Measurements from ENCODE around the gene CPA5. TPM values are rescaled to one million over a fixed set of nuclear protein-coding genes. Genes with fewer than 3 reads are reported as not detected.

The CPA5 gene
- total and polyA plus RNA-seq, 2 experiments from 2014 or later, result not detected

DNA sequence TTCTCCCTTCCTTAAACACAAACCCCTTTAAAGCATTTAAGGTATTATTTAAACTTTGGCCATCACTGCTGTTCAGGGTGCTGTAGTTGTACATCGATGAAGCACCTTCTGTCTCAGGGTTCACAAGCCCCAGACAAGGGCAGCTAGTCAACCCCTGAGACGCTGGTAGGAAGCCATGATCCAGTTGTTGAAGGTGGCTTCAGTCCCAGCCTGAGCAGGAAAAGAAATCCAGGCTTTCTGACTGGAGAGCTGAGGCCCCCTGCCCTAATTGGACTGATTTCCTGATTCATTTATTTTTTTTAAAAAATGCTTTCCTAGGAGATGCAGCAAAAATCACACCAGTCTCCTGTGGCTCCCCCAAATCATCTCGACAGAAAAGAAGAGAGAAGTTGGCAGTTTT, 51.5 kb downstream of the CPA5 start:
- Mint-ChIP-seq H3K4me3 (no peak overlapping the region), H3K4me1 (peaks cover 33% of the 10 kb centered on the region), H3K9me3 (no peaks in the 10 kb centered on the region), H3K27ac (peak overlapping the region; percentile 51; the same call in 1 of the 2 replicates), H3K36me3 (ENCODE audit: low read depth) (peaks cover 19% of the 10 kb centered on the region), H3K27me3 (ENCODE audit: insufficient read depth, low read depth, poor library complexity) (peaks cover 4% of the 10 kb centered on the region)
- TF ChIP-seq ZNF331 (CRISPR knock-in tag; IDR thresholded peaks at IDR 0.05; ENCODE audit: low read depth) (no peak), REST (IDR thresholded peaks at IDR 0.05; ENCODE audit: unreplicated experiment) (no peak), EZH2phosphoT487 (IDR thresholded peaks at IDR 0.05; ENCODE audit: unreplicated experiment) (no peak), JUNB (IDR thresholded peaks at IDR 0.05; ENCODE audit: unreplicated experiment) (no peak), CREB1 (CRISPR knock-in tag; IDR thresholded peaks at IDR 0.05; ENCODE audit: low read depth) (no peak), NANOG (IDR thresholded peaks at IDR 0.05; ENCODE audit: borderline replicate concordance) (no peak), ZNF462 (CRISPR knock-in tag; IDR thresholded peaks at IDR 0.05) (no peak), EZH2 (IDR thresholded peaks at IDR 0.05; ENCODE audit: low read depth, unreplicated experiment) (no peak)
- TF ChIP-seq, protein P1, sequence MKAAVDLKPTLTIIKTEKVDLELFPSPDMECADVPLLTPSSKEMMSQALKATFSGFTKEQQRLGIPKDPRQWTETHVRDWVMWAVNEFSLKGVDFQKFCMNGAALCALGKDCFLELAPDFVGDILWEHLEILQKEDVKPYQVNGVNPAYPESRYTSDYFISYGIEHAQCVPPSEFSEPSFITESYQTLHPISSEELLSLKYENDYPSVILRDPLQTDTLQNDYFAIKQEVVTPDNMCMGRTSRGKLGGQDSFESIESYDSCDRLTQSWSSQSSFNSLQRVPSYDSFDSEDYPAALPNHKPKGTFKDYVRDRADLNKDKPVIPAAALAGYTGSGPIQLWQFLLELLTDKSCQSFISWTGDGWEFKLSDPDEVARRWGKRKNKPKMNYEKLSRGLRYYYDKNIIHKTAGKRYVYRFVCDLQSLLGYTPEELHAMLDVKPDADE (IDR thresholded peaks at IDR 0.05), result no peak
- TF ChIP-seq, protein P2, sequence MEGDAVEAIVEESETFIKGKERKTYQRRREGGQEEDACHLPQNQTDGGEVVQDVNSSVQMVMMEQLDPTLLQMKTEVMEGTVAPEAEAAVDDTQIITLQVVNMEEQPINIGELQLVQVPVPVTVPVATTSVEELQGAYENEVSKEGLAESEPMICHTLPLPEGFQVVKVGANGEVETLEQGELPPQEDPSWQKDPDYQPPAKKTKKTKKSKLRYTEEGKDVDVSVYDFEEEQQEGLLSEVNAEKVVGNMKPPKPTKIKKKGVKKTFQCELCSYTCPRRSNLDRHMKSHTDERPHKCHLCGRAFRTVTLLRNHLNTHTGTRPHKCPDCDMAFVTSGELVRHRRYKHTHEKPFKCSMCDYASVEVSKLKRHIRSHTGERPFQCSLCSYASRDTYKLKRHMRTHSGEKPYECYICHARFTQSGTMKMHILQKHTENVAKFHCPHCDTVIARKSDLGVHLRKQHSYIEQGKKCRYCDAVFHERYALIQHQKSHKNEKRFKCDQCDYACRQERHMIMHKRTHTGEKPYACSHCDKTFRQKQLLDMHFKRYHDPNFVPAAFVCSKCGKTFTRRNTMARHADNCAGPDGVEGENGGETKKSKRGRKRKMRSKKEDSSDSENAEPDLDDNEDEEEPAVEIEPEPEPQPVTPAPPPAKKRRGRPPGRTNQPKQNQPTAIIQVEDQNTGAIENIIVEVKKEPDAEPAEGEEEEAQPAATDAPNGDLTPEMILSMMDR (conservative IDR thresholded peaks at IDR 0.05; ENCODE audit: low read depth in 2 of 2), result no peak
- Histone ChIP-seq H4K20me1 (replicated peaks; ENCODE audit: insufficient read depth) (no peaks in the 10 kb centered on the region), H3F3A (replicated peaks; ENCODE audit: low read depth) (no peaks in the 10 kb centered on the region), H3K4me3 (no peak overlapping the region), H3K79me2 (replicated peaks; ENCODE audit: insufficient read depth) (no peaks in the 10 kb centered on the region), H3K27me3 (ENCODE audit: insufficient read depth) (no peaks in the 10 kb centered on the region), H3K36me3 (ENCODE audit: insufficient read depth) (no peaks in the 10 kb centered on the region), H3K4me1 (ENCODE audit: insufficient read depth) (peaks cover 28% of the 10 kb centered on the region), H2AFZ (no peak overlapping the region; the same call in 1 of the 2 replicates), H3K4me2 (no peak overlapping the region), H3K9me2 (ENCODE audit: insufficient read depth) (0 out of 2 replicates have a peak, but pooled peaks cover 4% of the 10 kb centered on the region), H3K27ac (ENCODE audit: low read depth) (no peak overlapping the region)
- DNase-seq (ENCODE audit: low spot score), result no peak
- ATAC-seq, result no peak; the same call in 2 of the 3 replicates

Data from GM23338 (cell line).